Measurements from ENCODE around the gene CHN2.

CHN2 gene

DNA sequence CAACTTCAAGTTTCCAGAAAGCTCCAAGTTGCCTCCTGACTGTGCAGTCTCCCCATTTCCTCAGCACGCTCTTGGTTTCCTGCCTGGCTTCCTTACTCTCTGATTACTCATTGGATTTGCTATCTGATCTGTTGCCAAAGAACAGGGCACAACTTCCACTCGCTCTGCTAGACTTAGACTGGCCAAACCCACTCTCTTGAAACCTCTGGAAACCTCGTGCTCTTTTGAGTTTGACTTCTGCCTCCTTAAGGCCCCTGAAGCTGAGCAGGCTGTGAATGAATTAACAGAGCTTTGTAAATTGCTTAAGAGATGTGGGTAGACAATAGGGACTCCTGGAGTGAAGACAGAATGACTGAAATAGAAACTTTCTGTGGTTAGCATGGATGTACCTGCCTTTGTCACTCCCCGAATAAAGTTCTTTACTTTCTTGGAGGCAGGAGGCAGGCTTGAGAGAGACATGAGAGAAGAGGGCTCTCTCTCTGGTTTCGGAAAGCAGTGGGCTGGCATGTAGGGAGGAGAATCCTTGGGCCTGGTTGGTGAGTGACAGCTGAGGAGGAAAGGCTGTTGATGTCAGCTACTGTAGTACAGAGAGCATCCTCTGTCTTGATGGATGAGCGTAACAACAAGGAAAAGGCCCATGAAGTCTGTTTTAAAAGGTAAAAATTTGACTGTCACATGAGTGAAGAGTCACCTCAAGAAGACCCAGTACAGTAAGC is 70.8 kb downstream of the CHN2 start:
- Histone ChIP-seq H3K9me3 (ENCODE audit: control insufficient read depth in 1 of 2, low read length in 2 of 2) (no peaks in the 10 kb centered on the region), H3K4me3 (ENCODE audit: low read depth in 1 of 2, low read length in 2 of 2) (no peak overlapping the region), H3K36me3 (ENCODE audit: control insufficient read depth in 1 of 2, insufficient read depth in 2 of 2, low read length in 2 of 2) (no peaks in the 10 kb centered on the region), H3K4me1 (ENCODE audit: control insufficient read depth in 1 of 2, insufficient read depth in 2 of 2, low read length in 2 of 2) (peaks cover 14 to 22% of the 10 kb centered on the region in 2 donors), H3K27me3 (ENCODE audit: control insufficient read depth in 1 of 2, insufficient read depth in 2 of 2, low read length in 2 of 2) (no peaks in the 10 kb centered on the region), H3K27ac (ENCODE audit: low read depth, low read length) (no peak overlapping the region), H3K9ac (ENCODE audit: low read depth in 1 of 2, low read length in 2 of 2) (no peak overlapping the region)

DNA sequence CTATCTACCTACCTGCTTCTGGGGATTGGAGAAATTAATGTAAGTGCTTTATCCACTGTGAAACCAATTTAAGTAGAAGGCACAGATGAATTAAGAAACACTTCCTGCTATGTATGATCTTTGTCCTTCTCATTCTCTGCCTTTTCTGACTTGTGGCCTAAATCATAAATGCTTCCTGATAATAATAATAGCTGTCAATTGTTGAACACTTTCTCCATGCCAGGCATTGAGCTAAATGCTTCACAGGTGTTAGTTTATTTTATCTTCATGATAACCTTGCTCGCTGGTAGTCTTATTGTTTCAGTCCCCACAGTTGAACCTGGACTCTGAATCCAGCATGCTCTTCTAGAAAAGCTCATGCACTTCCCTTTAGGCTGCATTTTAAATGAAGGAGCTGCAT is 75.4 kb downstream of the CHN2 start:
- Histone ChIP-seq H3K4me1 (ENCODE audit: control insufficient read depth in 1 of 2, insufficient read depth in 2 of 2, low read length in 2 of 2) (peaks cover 37 to 51% of the 10 kb centered on the region in 2 donors), H3K4me3 (ENCODE audit: low read depth in 1 of 2, low read length in 2 of 2) (peak overlapping the region in 1 of 2 donors; percentile 1), H3K36me3 (ENCODE audit: control insufficient read depth in 1 of 2, insufficient read depth in 2 of 2, low read length in 2 of 2) (no peaks in the 10 kb centered on the region), H3K27ac (ENCODE audit: low read depth, low read length) (no peak overlapping the region), H3K9me3 (ENCODE audit: control insufficient read depth in 1 of 2, low read length in 2 of 2) (no peaks in the 10 kb centered on the region), H3K27me3 (ENCODE audit: control insufficient read depth in 1 of 2, insufficient read depth in 2 of 2, low read length in 2 of 2) (no peaks in the 10 kb centered on the region), H3K9ac (ENCODE audit: low read depth in 1 of 2, low read length in 2 of 2) (no peak overlapping the region)

DNA sequence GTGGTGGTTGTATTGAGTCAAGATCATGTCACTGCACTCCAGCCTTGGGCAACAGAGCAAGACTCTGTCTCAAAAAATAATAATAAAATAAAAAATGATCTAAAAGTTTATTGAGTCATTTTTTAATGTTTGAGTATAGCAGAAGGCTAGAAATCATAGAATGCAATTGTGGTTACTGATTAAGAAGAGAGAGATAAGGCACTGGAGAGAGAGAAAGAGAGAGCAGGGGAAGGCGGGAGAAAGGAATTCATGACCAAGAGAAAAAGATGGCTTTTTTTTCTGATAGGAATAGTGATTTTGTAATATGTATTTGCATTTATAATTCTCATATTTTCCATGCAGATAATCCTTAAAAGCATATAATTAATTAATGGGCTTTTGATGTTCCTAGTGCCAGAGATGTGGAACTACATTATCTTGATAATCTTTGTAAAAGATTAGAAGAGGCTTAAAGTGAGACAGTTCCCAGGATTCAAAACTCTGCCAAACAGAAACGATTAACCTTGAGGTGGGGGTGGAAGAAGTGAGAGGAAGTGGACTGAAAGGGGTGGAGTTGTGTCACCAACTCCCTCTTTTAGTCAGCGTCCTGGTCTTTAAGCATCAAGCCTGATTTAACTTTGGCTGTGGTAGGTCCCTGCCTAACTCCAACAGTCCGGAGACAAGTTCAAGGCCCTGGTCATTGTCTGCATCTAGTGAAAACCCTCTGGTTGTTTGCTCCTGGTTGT is 76.2 kb downstream of the CHN2 start:
- peak overlapping the region in 1 of 2 donors; percentile 23 for H3K9ac ChIP-seq (ENCODE audit: low read depth in 1 of 2, low read length in 2 of 2)
- no peaks in the 10 kb centered on the region for H3K27me3 ChIP-seq (ENCODE audit: control insufficient read depth in 1 of 2, insufficient read depth in 2 of 2, low read length in 2 of 2)
- H3K4me3 ChIP-seq (ENCODE audit: low read depth in 1 of 2, low read length in 2 of 2): no peak overlapping the region
- peaks cover 40 to 51% of the 10 kb centered on the region in 2 donors for H3K4me1 ChIP-seq (ENCODE audit: control insufficient read depth in 1 of 2, insufficient read depth in 2 of 2, low read length in 2 of 2)
- no peaks in the 10 kb centered on the region for H3K36me3 ChIP-seq (ENCODE audit: control insufficient read depth in 1 of 2, insufficient read depth in 2 of 2, low read length in 2 of 2)
- no peaks in the 10 kb centered on the region for H3K9me3 ChIP-seq (ENCODE audit: control insufficient read depth in 1 of 2, low read length in 2 of 2)
- H3K27ac ChIP-seq (ENCODE audit: low read depth, low read length): no peak overlapping the region

DNA sequence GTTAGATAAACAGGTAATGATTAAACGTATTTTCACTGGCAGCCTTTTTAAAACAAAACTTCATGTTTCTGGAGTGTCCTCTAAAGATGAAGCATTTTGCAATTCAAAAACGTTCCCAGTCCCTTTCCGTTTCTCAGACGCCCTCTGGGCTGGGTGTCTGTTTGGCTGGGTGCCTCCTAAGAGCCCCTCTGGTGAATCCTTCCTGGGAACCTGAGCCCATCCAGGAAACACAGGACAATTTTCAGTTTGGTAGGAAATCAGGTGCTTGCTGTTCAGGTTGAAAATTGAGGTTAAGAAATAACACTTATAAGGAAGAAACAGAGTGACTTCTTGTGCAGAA is 76.7 kb downstream of the CHN2 start:
- no peaks in the 10 kb centered on the region for H3K27me3 ChIP-seq (ENCODE audit: control insufficient read depth in 1 of 2, insufficient read depth in 2 of 2, low read length in 2 of 2)
- peaks cover 46 to 55% of the 10 kb centered on the region in 2 donors for H3K4me1 ChIP-seq (ENCODE audit: control insufficient read depth in 1 of 2, insufficient read depth in 2 of 2, low read length in 2 of 2)
- peak overlapping the region in 1 of 2 donors; percentile 23 for H3K9ac ChIP-seq (ENCODE audit: low read depth in 1 of 2, low read length in 2 of 2)
- no peak overlapping the region for H3K4me3 ChIP-seq (ENCODE audit: low read depth in 1 of 2, low read length in 2 of 2)
- no peak overlapping the region for H3K27ac ChIP-seq (ENCODE audit: low read depth, low read length)
- H3K36me3 ChIP-seq (ENCODE audit: control insufficient read depth in 1 of 2, insufficient read depth in 2 of 2, low read length in 2 of 2): no peaks in the 10 kb centered on the region
- no peaks in the 10 kb centered on the region for H3K9me3 ChIP-seq (ENCODE audit: control insufficient read depth in 1 of 2, low read length in 2 of 2)

DNA sequence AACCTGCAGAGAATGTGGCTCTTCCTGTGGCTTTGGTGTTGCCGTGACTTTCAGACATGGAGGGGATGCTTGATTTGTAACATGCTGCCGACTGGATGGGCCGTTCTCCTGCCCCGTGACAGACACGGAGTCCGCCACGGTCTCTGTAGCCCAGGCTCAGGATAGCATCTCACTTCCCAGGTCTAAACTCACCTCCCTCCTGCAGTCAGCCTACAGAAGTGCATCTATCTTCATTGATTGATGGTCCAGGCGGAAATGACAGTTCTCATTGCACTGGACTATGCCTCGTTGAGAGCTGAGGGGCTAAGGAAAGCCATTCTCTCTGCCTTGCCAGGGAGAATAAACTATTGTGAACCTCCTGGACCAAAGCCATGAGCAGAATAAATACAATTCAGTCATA is 77.5 kb downstream of the CHN2 start:
- no peaks in the 10 kb centered on the region for H3K36me3 ChIP-seq (ENCODE audit: control insufficient read depth in 1 of 2, insufficient read depth in 2 of 2, low read length in 2 of 2)
- no peak overlapping the region for H3K27ac ChIP-seq (ENCODE audit: low read depth, low read length)
- peaks cover 53 to 56% of the 10 kb centered on the region in 2 donors for H3K4me1 ChIP-seq (ENCODE audit: control insufficient read depth in 1 of 2, insufficient read depth in 2 of 2, low read length in 2 of 2)
- no peak overlapping the region for H3K9ac ChIP-seq (ENCODE audit: low read depth in 1 of 2, low read length in 2 of 2)
- H3K27me3 ChIP-seq (ENCODE audit: control insufficient read depth in 1 of 2, insufficient read depth in 2 of 2, low read length in 2 of 2): no peaks in the 10 kb centered on the region
- no peaks in the 10 kb centered on the region for H3K9me3 ChIP-seq (ENCODE audit: control insufficient read depth in 1 of 2, low read length in 2 of 2)
- H3K4me3 ChIP-seq (ENCODE audit: low read depth in 1 of 2, low read length in 2 of 2): no peak overlapping the region

DNA sequence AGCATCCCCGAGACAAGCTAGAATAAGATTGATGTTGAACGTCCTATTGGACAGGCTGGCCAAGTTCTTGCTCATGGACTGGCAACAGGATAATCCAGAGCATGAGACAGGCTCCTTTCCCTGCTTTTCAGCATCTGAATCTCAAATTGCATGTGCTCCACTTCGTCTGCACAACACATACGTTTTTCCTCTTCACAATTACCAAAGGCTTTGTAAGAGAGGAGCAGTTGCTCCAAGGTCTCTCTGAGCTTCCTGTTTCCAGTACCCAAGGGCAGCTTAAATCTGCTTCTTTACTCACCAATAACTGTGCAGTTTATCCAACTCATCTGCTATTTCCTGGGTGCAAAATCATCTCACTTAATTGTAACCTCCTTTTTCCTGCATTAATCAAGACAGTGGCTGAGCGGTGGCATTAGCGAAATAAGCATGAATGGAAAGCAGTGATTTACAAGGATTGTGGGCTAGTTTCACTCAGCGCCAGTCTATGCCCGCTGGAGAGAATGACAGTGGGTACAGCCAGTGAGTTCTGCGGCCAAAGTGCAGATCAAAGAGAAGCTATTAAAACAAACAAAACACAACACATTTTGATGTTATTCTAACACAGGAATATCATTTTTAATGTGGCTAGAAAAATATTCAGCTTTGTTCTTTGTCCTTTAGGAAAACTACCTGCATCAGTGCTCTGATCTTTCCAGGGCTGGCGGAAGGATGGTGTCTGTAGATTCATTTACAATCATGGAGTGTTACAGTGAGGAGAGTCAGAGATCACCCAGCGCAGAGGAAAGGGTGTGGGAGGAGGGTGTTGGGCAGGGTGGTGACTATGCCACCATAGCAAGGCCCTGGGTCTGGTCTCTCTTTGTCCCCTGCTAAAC is 79.8 kb downstream of the CHN2 start:
- peaks cover 49 to 56% of the 10 kb centered on the region in 2 donors for H3K4me1 ChIP-seq (ENCODE audit: control insufficient read depth in 1 of 2, insufficient read depth in 2 of 2, low read length in 2 of 2)
- H3K27ac ChIP-seq (ENCODE audit: low read depth, low read length): no peak overlapping the region
- no peak overlapping the region for H3K9ac ChIP-seq (ENCODE audit: low read depth in 1 of 2, low read length in 2 of 2)
- no peaks in the 10 kb centered on the region for H3K9me3 ChIP-seq (ENCODE audit: control insufficient read depth in 1 of 2, low read length in 2 of 2)
- peak overlapping the region in 1 of 2 donors; percentile 41 for H3K4me3 ChIP-seq (ENCODE audit: low read depth in 1 of 2, low read length in 2 of 2)
- H3K27me3 ChIP-seq (ENCODE audit: control insufficient read depth in 1 of 2, insufficient read depth in 2 of 2, low read length in 2 of 2): no peaks in the 10 kb centered on the region
- H3K36me3 ChIP-seq (ENCODE audit: control insufficient read depth in 1 of 2, insufficient read depth in 2 of 2, low read length in 2 of 2): no peaks in the 10 kb centered on the region

DNA sequence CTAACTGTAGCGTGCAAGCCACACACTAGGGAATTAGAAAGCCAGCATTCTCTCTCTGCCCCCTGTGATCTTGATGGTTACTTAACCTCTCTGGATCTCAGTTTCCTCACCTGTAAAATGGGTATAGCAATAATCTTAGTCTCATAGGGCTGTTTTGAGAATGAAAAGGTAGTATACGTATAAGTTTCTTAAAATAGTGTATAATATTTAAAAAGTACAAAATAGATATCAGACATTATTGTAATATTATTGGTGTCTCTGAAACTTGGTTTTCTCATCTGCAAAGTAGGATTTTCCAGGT is 80.4 kb downstream of the CHN2 start:
- no peaks in the 10 kb centered on the region for H3K9me3 ChIP-seq (ENCODE audit: control insufficient read depth in 1 of 2, low read length in 2 of 2)
- H3K27me3 ChIP-seq (ENCODE audit: control insufficient read depth in 1 of 2, insufficient read depth in 2 of 2, low read length in 2 of 2): no peaks in the 10 kb centered on the region
- H3K4me1 ChIP-seq (ENCODE audit: control insufficient read depth in 1 of 2, insufficient read depth in 2 of 2, low read length in 2 of 2): peaks cover 49 to 50% of the 10 kb centered on the region in 2 donors
- no peaks in the 10 kb centered on the region for H3K36me3 ChIP-seq (ENCODE audit: control insufficient read depth in 1 of 2, insufficient read depth in 2 of 2, low read length in 2 of 2)
- H3K9ac ChIP-seq (ENCODE audit: low read depth in 1 of 2, low read length in 2 of 2): no peak overlapping the region
- H3K27ac ChIP-seq (ENCODE audit: low read depth, low read length): no peak overlapping the region
- no peak overlapping the region for H3K4me3 ChIP-seq (ENCODE audit: low read depth in 1 of 2, low read length in 2 of 2)

GRCh38 chr7:29275493-29275892 is 80.9 kb downstream of the CHN2 start:
- Histone ChIP-seq H3K27me3 (ENCODE audit: control insufficient read depth in 1 of 2, insufficient read depth in 2 of 2, low read length in 2 of 2) (no peaks in the 10 kb centered on the region), H3K9me3 (ENCODE audit: control insufficient read depth in 1 of 2, low read length in 2 of 2) (no peaks in the 10 kb centered on the region), H3K4me1 (ENCODE audit: control insufficient read depth in 1 of 2, insufficient read depth in 2 of 2, low read length in 2 of 2) (peaks cover 49% of the 10 kb centered on the region in 2 donors), H3K4me3 (ENCODE audit: low read depth in 1 of 2, low read length in 2 of 2) (no peak overlapping the region), H3K9ac (ENCODE audit: low read depth in 1 of 2, low read length in 2 of 2) (no peak overlapping the region), H3K36me3 (ENCODE audit: control insufficient read depth in 1 of 2, insufficient read depth in 2 of 2, low read length in 2 of 2) (no peaks in the 10 kb centered on the region), H3K27ac (ENCODE audit: low read depth, low read length) (no peak overlapping the region)

DNA sequence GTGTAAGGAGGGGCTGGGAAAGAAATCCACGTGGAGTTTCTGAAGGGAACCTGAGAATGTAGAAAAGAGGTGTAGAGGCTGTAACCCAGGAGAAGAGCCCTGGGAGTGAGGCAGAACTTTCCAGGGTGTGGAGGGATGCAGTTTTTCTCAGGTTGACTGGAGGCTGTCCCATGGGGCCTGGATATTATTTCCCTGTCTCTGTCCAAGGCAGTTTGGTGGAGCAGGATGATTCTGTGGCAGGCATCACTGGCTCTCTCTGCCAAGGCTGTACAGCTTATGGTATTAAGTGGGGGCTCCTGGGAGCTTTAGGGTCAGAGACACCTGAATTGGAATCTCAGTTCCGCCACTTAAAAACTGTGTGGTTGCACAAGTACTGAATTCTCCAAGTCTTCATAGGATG is 81.6 kb downstream of the CHN2 start:
- H3K4me3 ChIP-seq (ENCODE audit: low read depth in 1 of 2, low read length in 2 of 2): no peak overlapping the region

GRCh38 chr7:29276806-29277205 is 82.2 kb downstream of the CHN2 start:
- H3K27ac ChIP-seq (ENCODE audit: low read depth, low read length): no peak overlapping the region
- no peaks in the 10 kb centered on the region for H3K27me3 ChIP-seq (ENCODE audit: control insufficient read depth in 1 of 2, insufficient read depth in 2 of 2, low read length in 2 of 2)
- no peak overlapping the region for H3K4me3 ChIP-seq (ENCODE audit: low read depth in 1 of 2, low read length in 2 of 2)
- peaks cover 36 to 38% of the 10 kb centered on the region in 2 donors for H3K4me1 ChIP-seq (ENCODE audit: control insufficient read depth in 1 of 2, insufficient read depth in 2 of 2, low read length in 2 of 2)
- H3K36me3 ChIP-seq (ENCODE audit: control insufficient read depth in 1 of 2, insufficient read depth in 2 of 2, low read length in 2 of 2): no peaks in the 10 kb centered on the region
- no peak overlapping the region for H3K9ac ChIP-seq (ENCODE audit: low read depth in 1 of 2, low read length in 2 of 2)
- no peaks in the 10 kb centered on the region for H3K9me3 ChIP-seq (ENCODE audit: control insufficient read depth in 1 of 2, low read length in 2 of 2)

More for the DNA sequence above, 81.6 kb downstream of the CHN2 start:
- Histone ChIP-seq H3K36me3 (ENCODE audit: control insufficient read depth in 1 of 2, insufficient read depth in 2 of 2, low read length in 2 of 2) (no peaks in the 10 kb centered on the region), H3K9me3 (ENCODE audit: control insufficient read depth in 1 of 2, low read length in 2 of 2) (no peaks in the 10 kb centered on the region), H3K4me1 (ENCODE audit: control insufficient read depth in 1 of 2, insufficient read depth in 2 of 2, low read length in 2 of 2) (peaks cover 42 to 44% of the 10 kb centered on the region in 2 donors), H3K27ac (ENCODE audit: low read depth, low read length) (no peak overlapping the region), H3K27me3 (ENCODE audit: control insufficient read depth in 1 of 2, insufficient read depth in 2 of 2, low read length in 2 of 2) (no peaks in the 10 kb centered on the region), H3K9ac (ENCODE audit: low read depth in 1 of 2, low read length in 2 of 2) (no peak overlapping the region)
